GM12874 (cell line): Measurements from ENCODE around the gene ETV2.

ENCODE experiments used
- TF ChIP-seq, protein P1 (sequence below): IDR thresholded peaks from 2 replicates; pipeline ENCODE4 v1.5.1; 2011; ENCODE audit warnings: low read depth, mild to moderate bottlenecking, control low read depth, low read length, moderate library complexity; ENCODE audit not compliant: insufficient read depth

ETV2 gene

DNA sequence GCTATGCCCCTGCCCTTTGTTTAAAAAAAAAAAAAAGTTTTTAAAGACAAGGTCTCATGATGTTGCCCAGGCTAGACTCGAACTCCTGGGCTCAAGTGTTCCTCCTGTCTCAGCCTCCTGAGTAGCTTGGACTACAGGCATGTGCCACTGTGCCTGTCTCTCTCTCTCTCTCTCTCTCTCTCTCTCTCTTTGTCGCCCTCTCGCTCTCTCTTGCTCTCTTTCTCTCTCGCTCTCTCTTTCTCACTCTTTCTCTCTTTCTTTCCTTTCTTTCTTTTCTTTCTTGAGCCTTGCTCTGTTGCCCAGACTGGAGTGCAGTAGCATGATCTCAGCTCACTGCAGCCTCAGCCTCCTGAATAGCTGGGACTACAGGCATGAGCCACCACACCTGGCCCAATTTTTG lies 14.1 kb downstream of the ETV2 start:
- TF ChIP-seq, protein P1, sequence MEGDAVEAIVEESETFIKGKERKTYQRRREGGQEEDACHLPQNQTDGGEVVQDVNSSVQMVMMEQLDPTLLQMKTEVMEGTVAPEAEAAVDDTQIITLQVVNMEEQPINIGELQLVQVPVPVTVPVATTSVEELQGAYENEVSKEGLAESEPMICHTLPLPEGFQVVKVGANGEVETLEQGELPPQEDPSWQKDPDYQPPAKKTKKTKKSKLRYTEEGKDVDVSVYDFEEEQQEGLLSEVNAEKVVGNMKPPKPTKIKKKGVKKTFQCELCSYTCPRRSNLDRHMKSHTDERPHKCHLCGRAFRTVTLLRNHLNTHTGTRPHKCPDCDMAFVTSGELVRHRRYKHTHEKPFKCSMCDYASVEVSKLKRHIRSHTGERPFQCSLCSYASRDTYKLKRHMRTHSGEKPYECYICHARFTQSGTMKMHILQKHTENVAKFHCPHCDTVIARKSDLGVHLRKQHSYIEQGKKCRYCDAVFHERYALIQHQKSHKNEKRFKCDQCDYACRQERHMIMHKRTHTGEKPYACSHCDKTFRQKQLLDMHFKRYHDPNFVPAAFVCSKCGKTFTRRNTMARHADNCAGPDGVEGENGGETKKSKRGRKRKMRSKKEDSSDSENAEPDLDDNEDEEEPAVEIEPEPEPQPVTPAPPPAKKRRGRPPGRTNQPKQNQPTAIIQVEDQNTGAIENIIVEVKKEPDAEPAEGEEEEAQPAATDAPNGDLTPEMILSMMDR: no peak

DNA sequence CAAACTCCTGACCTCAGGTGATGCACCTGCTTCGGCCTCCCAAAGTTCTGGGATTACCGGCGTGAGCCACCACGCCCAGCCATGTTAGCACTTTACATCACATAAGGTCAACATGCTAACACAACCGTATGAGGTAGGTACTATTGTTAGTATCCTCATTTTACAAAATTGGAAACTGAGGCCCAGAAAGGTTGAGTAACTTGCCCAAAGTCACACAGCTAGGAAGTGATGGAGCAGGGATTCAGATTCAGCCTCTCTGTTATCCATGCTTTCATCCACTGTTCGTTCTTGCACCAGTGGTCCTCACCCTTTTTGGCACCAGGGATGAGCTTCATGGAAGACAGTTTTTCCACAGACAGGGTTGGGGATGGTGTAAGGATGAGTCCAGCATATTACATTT lies 15.2 kb downstream of the ETV2 start:
- TF ChIP-seq, protein P1: no peak

DNA sequence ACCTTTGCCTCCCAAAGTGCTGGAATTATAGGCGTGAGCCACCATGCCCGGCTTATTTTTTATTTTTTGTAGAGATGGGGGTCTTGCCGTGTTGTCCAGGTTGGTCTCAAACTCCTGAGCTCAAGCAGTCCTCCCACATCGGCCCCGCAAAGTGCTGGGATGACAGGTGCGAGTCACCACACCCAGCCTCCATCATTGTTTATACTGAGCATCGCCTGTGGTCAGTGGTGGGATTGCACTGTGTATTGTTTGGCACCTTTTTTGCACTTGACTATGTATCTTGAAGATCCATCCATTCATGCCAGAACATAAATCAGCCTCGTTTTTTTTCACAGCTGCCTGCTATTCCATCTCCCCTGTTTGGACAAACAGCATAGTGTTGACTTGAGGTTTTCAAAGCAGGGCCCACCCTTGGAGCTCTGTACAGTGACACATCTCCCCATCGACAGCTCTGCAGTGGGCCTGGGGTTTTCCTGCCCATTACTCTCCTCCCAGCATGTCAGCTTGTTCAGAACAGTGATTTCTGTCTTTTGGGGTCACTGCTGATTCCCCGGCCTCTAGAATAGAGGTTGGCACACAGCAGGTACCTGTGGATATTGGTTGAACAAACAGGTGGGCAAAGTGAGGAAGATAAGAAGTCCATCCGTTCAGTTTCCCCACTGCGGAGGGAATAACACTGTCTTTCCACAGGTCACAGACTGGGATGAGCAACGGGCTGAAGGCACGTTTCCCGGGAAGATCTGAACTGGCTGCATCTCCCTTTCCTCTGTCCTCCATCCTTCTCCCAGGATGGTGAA lies 16.6 kb downstream of the ETV2 start:
- TF ChIP-seq, protein P1: peak; percentile 26; the same call in 1 of the 2 replicates

GRCh38 chr19:35661995-35662340 lies 20.4 kb downstream of the ETV2 start:
- TF ChIP-seq, protein P1: no peak

DNA sequence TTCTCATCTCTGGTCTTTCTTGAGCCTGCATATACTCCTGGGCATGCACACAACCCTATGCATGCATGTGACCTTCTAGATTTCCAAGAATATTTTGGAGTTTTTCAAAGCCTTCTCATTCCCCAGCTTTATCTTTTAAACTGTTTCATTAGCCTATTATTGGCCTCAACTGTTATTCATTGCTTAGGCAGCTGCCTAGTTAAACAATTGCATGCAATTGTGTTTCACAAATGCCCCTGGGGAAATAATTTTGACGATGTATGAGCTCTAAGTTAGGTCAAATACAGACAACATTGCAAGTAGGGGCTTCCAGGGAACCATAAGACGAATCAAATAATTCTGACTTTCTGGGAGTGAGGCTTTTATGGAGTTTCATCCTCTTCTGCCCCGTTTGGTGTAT lies 22.4 kb downstream of the ETV2 start:
- TF ChIP-seq, protein P1: no peak

DNA sequence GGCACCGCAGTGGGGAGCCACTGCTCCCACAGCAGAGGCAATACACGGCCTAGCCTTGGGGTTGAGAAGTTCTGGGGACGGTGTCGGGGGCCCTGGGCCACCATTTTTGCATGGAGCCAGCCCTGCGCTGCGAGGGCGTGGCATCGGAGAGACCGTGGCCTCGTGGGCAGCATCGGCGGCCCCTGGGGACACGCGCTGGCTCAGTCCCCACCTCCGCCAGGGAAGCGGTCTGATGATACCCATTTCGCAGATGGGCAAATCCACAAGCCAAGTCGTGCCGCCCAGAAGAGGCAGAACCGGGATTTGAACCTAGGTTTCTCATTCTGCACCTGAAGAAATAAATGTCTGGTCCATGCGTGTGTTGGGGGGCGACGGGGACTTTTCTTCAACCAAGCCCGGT lies 23.6 kb downstream of the ETV2 start:
- TF ChIP-seq, protein P1: no peak

GRCh38 chr19:35665604-35666003 lies 24.1 kb downstream of the ETV2 start:
- TF ChIP-seq, protein P1: no peak
